Measurements from ENCODE around the gene VAV2. TPM values are rescaled to one million over a fixed set of nuclear protein-coding genes. Genes with fewer than 3 reads are reported as not detected.

The VAV2 gene
- total RNA-seq, 1 experiment from 2014 or later = 24.7 TPM

DNA sequence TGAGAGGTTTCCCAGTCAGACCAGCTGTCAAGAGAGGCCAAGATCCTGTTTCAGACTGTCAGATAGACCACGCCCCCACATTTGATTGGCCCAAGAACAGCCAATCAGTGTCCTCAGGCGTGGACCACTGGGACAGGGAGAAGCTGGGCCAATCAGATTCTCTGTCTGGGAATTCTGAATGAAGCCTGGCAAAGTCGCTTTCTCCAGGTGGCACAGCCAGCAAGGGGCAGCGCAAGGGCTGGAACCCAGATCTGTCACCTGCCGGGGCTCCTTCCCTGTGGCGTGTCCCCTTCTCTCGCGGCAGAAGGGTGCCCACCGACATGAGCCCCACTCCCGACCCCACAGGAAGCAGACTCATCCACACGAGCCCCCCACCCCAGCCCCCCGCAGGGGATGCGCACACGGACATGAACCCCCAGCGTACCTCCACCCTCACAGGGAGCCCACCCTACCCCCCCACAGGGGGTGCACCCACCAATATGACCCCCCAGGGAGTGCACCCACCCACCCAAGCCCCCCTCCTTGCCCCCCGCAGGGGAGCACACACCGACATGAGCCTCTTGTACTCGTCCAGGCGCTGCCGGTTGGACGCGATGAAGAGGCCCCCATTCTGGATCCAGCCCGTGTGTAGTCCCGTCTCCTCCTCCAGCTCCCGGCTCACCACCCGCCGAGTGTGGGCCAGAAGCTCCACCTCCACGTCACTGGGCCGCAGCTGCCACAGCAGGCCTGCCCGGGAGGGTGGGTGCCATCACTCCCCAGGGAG, 260.1 kb downstream of the VAV2 start:
- Histone ChIP-seq H3K4me1 (ENCODE audit: control insufficient read depth, insufficient read depth, low read length) (no peaks in the 10 kb centered on the region), H3K27me3 (ENCODE audit: control insufficient read depth, insufficient read depth, low read length) (no peaks in the 10 kb centered on the region), H3K36me3 (ENCODE audit: control insufficient read depth, insufficient read depth, low read length) (no peaks in the 10 kb centered on the region), H3K4me3 (ENCODE audit: low read depth in 2 of 2, low read length in 2 of 2) (no peak overlapping the region), H3K9me3 (ENCODE audit: control insufficient read depth, insufficient read depth, low read depth, low read length) (no peaks in the 10 kb centered on the region), H3K27ac (ENCODE audit: low read length) (no peak overlapping the region)
- ChIA-PET POLR2A (no interaction called here), CTCF (no interaction called here)
- no TSS peak for BruUV-seq (replicated peaks)
- DNase-seq (ENCODE audit: low read depth, low spot score) (no peak), ATAC-seq (peak; percentile 74)
- no peak for TF ChIP-seq CTCF (IDR thresholded peaks at IDR 0.05)
- TF ChIP-seq SIN3A (IDR thresholded peaks at IDR 0.05; ENCODE audit: borderline replicate concordance, insufficient read depth, low read depth, low read length) = no peak
- TF ChIP-seq POLR2AphosphoS5 (IDR thresholded peaks at IDR 0.05; ENCODE audit: low read depth, low read length) = no peak
- no peak for TF ChIP-seq REST (IDR thresholded peaks at IDR 0.05; ENCODE audit: insufficient read depth in 1 of 2, low read depth in 2 of 2, low read length in 1 of 2)
- TF ChIP-seq TCF7L2 (IDR thresholded peaks at IDR 0.05; ENCODE audit: low read depth, low read length) = no peak
- in situ Hi-C loops (cut with HindIII; ENCODE audit: low pct_unique_long_range_greater_than_20kb, low sequenced_read_pairs) (no loop called here), intact Hi-C loops (cut with micrococcal nuclease; ENCODE audit: unreplicated experiment) (no loop called here)

DNA sequence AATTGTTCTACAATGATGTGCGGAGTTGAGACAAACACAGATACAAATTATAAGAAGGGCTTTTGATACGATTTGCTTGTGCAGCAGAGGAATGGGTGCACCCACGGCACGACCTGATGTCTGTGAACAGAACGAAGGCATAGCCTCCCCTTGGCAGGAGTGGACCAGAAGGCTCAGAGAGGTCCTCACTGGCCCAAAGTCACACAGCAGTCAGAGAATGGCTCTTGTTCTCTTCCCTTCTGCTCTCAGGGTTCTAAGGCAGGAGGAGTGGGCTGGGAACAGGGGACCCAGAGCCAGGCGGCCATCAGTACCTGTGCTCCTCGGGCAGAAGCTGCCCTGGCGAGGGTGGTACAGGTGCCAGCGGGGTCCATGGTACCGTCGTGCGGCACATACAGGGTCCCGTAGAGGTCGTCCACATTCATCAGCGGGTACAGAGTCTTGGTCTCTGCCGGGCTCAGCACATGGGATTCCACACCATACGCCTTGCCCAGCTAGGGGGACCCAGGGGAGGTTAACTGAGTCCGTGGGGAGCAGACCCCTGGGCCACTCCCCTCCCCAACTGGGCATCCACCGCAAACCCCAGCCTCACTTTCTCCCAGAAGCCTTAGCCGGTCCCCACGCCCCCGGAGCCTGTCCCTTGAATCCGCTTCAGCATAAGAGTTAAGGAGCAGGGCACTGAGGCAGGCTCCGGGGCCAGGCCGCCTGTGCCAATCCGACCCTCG, 261.0 kb downstream of the VAV2 start:
- Histone ChIP-seq H3K27me3 (ENCODE audit: control insufficient read depth, insufficient read depth, low read length) (no peaks in the 10 kb centered on the region), H3K4me3 (ENCODE audit: low read depth in 2 of 2, low read length in 2 of 2) (no peak overlapping the region), H3K9me3 (ENCODE audit: control insufficient read depth, insufficient read depth, low read depth, low read length) (no peaks in the 10 kb centered on the region), H3K27ac (ENCODE audit: low read length) (no peak overlapping the region), H3K36me3 (ENCODE audit: control insufficient read depth, insufficient read depth, low read length) (no peaks in the 10 kb centered on the region), H3K4me1 (ENCODE audit: control insufficient read depth, insufficient read depth, low read length) (peaks cover 2% of the 10 kb centered on the region; the same call in 1 of the 2 replicates)
- in situ Hi-C loops (cut with HindIII; ENCODE audit: low pct_unique_long_range_greater_than_20kb, low sequenced_read_pairs) (no loop called here), intact Hi-C loops (cut with micrococcal nuclease; ENCODE audit: unreplicated experiment) (no loop called here)
- ATAC-seq = no peak
- BruUV-seq (replicated peaks) = no TSS peak
- POLR2A ChIA-PET = no interaction called here
- DNase-seq (ENCODE audit: low read depth, low spot score) = no peak
- TF ChIP-seq POLR2AphosphoS5 (IDR thresholded peaks at IDR 0.05; ENCODE audit: low read depth, low read length) (no peak), TCF7L2 (IDR thresholded peaks at IDR 0.05; ENCODE audit: low read depth, low read length) (no peak), SIN3A (IDR thresholded peaks at IDR 0.05; ENCODE audit: borderline replicate concordance, insufficient read depth, low read depth, low read length) (no peak), REST (IDR thresholded peaks at IDR 0.05; ENCODE audit: insufficient read depth in 1 of 2, low read depth in 2 of 2, low read length in 1 of 2) (no peak), CTCF (IDR thresholded peaks at IDR 0.05) (no peak)
- CTCF ChIA-PET = no interaction called here
